HUES6 (cell line): ENCODE results near the gene CCDC142.

Experiments used
- H3K27ac ChIP-seq: 2 replicates; pipeline ENCODE4 v1.7.0; 2013; ENCODE audit warnings: low read depth, mild to moderate bottlenecking, low read length, inconsistent platforms
- H3K27me3 ChIP-seq: 2 replicates; pipeline ENCODE4 v1.6.1; 2013; ENCODE audit warnings: low read length; ENCODE audit not compliant: control insufficient read depth, insufficient read depth
- H3K36me3 ChIP-seq: 2 replicates; pipeline ENCODE4 v1.6.1; 2013; ENCODE audit warnings: low read length; ENCODE audit not compliant: control insufficient read depth, insufficient read depth
- H3K4me1 ChIP-seq: 2 replicates; pipeline ENCODE4 v1.6.1; 2013; ENCODE audit warnings: low read length; ENCODE audit not compliant: control insufficient read depth, insufficient read depth
- H3K4me3 ChIP-seq: 2 replicates; pipeline ENCODE4 v1.5.1; 2013; ENCODE audit warnings: low read depth, low read length
- H3K9ac ChIP-seq: one replicate; pipeline ENCODE4 v1.6.1; 2013; ENCODE audit warnings: mild to moderate bottlenecking, low read length
- H3K9me3 ChIP-seq: 2 replicates; pipeline ENCODE4 v1.6.1; 2013; ENCODE audit warnings: low read depth, low read length; ENCODE audit not compliant: control insufficient read depth, insufficient read depth

CCDC142 gene

DNA sequence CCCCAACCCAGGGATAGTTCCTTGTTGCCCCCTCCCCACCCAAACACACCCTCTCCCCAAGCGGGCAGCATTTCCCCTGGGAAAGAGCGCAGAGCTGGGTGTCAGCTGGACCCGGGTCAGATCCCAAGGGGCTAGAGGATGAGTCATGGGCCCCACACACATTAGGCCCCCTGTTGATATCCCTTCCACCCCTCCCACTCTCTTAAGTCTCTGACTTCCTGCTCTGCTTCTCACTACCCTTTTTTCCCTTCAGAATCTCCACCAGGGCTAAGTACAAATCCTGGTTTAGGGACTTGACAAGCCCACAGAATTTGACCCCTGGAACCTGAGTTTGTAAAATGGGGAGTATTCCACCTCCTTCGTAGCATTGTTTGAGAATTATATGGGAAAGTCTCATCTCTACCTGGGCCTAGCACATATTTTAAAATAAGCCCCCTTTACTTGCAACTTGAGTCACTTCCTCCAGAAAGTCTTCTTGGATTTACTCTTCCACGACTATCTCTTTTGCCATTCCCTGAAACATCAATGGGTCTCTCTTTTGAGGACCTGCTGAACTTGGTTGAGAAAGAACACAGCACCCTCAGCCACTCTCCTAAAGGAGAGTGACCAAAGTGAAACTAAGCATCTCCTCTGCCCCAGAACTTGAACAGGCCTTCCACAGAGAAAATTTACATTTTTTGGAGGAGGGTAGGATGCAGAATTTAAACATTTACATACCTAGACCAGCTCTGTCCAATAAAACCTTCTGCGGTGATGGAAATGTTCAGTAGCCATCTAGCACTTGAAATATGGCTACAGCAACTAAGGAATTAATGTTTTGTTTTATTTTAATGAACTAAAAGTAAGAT lies 45.7 kb downstream of the CCDC142 start:
- H3K9ac ChIP-seq: no peak overlapping the region
- H3K4me3 ChIP-seq: peak overlapping the region; percentile 16; the same call in 1 of the 2 replicates
- peaks cover 37% of the 10 kb centered on the region for H3K4me1 ChIP-seq
- H3K36me3 ChIP-seq: peaks cover 21% of the 10 kb centered on the region
- no peaks in the 10 kb centered on the region for H3K9me3 ChIP-seq
- H3K27me3 ChIP-seq: no peaks in the 10 kb centered on the region
- H3K27ac ChIP-seq: peak overlapping the region; percentile 23; the same call in 1 of the 2 replicates

- peaks cover 29% of the 10 kb centered on the region for H3K36me3 ChIP-seq
- H3K27ac ChIP-seq: peak overlapping the region; percentile 23; the same call in 1 of the 2 replicates
- peak overlapping the region; percentile 8 for H3K9ac ChIP-seq
- no peaks in the 10 kb centered on the region for H3K9me3 ChIP-seq
- H3K4me1 ChIP-seq: peaks cover 37% of the 10 kb centered on the region
- H3K4me3 ChIP-seq: peak overlapping the region; percentile 16; the same call in 1 of the 2 replicates
- no peaks in the 10 kb centered on the region for H3K27me3 ChIP-seq
Observed at GRCh38 chr2:74436111-74436805, 46.5 kb downstream of the CCDC142 start.

GRCh38 chr2:74430502-74430901 lies 52.3 kb downstream of the CCDC142 start:
- Histone ChIP-seq H3K9me3 (no peaks in the 10 kb centered on the region), H3K36me3 (peaks cover 81% of the 10 kb centered on the region), H3K27ac (no peak overlapping the region), H3K27me3 (no peaks in the 10 kb centered on the region), H3K9ac (no peak overlapping the region), H3K4me1 (no peaks in the 10 kb centered on the region), H3K4me3 (no peak overlapping the region)

DNA sequence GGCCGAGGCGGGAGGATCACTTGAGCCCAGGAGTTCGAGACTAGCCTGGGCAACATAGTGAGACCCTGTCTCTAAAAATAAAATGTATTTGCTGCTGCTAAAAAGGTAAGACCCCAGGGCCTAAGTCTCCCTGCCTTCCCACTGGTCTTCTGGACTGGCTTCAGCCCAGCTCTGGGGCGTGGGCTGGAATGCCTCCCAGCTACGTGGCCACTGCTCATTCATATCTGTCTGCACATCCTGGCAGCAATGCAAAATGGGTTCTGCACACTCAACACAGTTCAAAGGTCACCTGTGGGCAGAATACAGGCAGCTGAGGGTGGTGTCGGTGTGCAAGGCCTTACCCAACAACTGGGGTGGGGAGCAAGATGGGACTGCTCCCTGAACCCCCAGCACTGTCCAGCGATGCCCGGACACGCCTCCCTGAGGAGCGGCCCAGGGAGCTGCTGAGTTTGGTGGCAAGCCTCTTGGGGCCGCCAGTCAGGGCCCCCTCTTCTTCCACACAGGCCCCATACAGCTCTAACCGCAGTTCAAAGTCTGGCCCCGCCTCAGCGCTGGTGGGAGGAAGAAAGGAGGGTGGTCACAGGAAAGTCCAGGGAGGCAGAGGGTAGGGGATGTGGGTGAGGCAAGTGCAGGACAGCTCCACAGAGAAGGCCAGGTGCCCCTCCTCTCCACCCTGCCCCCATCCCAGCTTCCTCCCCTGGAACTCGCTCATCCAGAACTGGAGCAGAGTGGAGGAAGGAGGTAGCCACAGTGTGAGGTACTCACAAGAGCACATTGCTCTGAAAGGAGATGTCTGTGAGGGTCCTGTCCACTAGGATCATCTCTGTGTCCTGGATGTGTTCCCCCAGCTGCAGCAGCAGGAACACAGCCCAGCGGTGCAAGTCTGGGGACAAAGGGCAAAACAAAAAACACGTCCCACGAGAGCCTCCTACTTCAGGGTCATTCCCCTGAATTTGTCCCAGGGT lies 53.0 kb downstream of the CCDC142 start:
- H3K9me3 ChIP-seq: no peaks in the 10 kb centered on the region
- no peak overlapping the region for H3K4me3 ChIP-seq
- H3K4me1 ChIP-seq: no peaks in the 10 kb centered on the region
- H3K9ac ChIP-seq: no peak overlapping the region
- H3K27ac ChIP-seq: no peak overlapping the region
- no peaks in the 10 kb centered on the region for H3K27me3 ChIP-seq
- H3K36me3 ChIP-seq: peaks cover 81% of the 10 kb centered on the region

- Histone ChIP-seq H3K27ac (no peak overlapping the region), H3K9me3 (no peaks in the 10 kb centered on the region), H3K4me1 (no peaks in the 10 kb centered on the region), H3K27me3 (no peaks in the 10 kb centered on the region), H3K9ac (no peak overlapping the region), H3K4me3 (no peak overlapping the region), H3K36me3 (peaks cover 82% of the 10 kb centered on the region)
Observed at GRCh38 chr2:74428675-74429074, 54.1 kb downstream of the CCDC142 start.

GRCh38 chr2:74427551-74427950 lies 55.2 kb downstream of the CCDC142 start:
- Histone ChIP-seq H3K27ac (no peak overlapping the region), H3K27me3 (peaks cover 10% of the 10 kb centered on the region; the same call in 1 of the 2 replicates), H3K9me3 (no peaks in the 10 kb centered on the region), H3K4me1 (no peaks in the 10 kb centered on the region), H3K36me3 (peaks cover 80% of the 10 kb centered on the region), H3K9ac (no peak overlapping the region), H3K4me3 (no peak overlapping the region)

- peaks cover 68% of the 10 kb centered on the region for H3K36me3 ChIP-seq
- no peak overlapping the region for H3K4me3 ChIP-seq
- no peak overlapping the region for H3K9ac ChIP-seq
- no peak overlapping the region for H3K27ac ChIP-seq
- H3K4me1 ChIP-seq: no peaks in the 10 kb centered on the region
- peaks cover 14% of the 10 kb centered on the region; the same call in 1 of the 2 replicates for H3K27me3 ChIP-seq
- H3K9me3 ChIP-seq: no peaks in the 10 kb centered on the region
Observed at GRCh38 chr2:74426181-74426758, 56.5 kb downstream of the CCDC142 start.

GRCh38 chr2:74425523-74425922 lies 57.3 kb downstream of the CCDC142 start:
- Histone ChIP-seq H3K36me3 (peaks cover 60% of the 10 kb centered on the region), H3K4me3 (no peak overlapping the region)

GRCh38 chr2:74424995-74425406 lies 57.8 kb downstream of the CCDC142 start:
- H3K9ac ChIP-seq: no peak overlapping the region
- H3K4me1 ChIP-seq: no peaks in the 10 kb centered on the region
- no peaks in the 10 kb centered on the region for H3K9me3 ChIP-seq
- no peak overlapping the region for H3K27ac ChIP-seq
- peaks cover 26% of the 10 kb centered on the region; the same call in 1 of the 2 replicates for H3K27me3 ChIP-seq
- H3K36me3 ChIP-seq: peaks cover 55% of the 10 kb centered on the region
- H3K4me3 ChIP-seq: no peak overlapping the region

More at GRCh38 chr2:74425523-74425922, 57.3 kb downstream of the CCDC142 start:
- Histone ChIP-seq H3K9me3 (no peaks in the 10 kb centered on the region), H3K27me3 (peaks cover 21% of the 10 kb centered on the region; the same call in 1 of the 2 replicates), H3K27ac (no peak overlapping the region), H3K9ac (no peak overlapping the region), H3K4me1 (no peaks in the 10 kb centered on the region)
